KOPT-K1 (cell line): ENCODE results near the gene GNE.
"Not testable (repeated sequence)": the region's sequence is repeated elsewhere in the genome, so short reads cannot be mapped to it uniquely, and the experiment has no call there.

ENCODE experiments used
- H3K27ac ChIP-seq: fragments of 200-600 bp; sonication (generic); 2 replicates; pipeline ENCODE4 v1.5.1; 2016; ENCODE audit warnings: antibody characterized with exemption, mild to moderate bottlenecking, low read depth, low read length; ENCODE audit not compliant: poor library complexity, severe bottlenecking
- H3K36me3 ChIP-seq: fragments of 200-600 bp; sonication (generic); 2 replicates; pipeline ENCODE4 v1.5.1; 2017; ENCODE audit warnings: antibody characterized with exemption, mild to moderate bottlenecking, low read length, moderate library complexity; ENCODE audit not compliant: insufficient read depth
- H3K9me3 ChIP-seq: fragments of 200-600 bp; sonication (generic); 2 replicates; pipeline ENCODE4 v1.5.1; 2017; ENCODE audit warnings: antibody characterized with exemption, low read length, mild to moderate bottlenecking; ENCODE audit not compliant: insufficient read depth, poor library complexity, severe bottlenecking

The GNE gene

DNA sequence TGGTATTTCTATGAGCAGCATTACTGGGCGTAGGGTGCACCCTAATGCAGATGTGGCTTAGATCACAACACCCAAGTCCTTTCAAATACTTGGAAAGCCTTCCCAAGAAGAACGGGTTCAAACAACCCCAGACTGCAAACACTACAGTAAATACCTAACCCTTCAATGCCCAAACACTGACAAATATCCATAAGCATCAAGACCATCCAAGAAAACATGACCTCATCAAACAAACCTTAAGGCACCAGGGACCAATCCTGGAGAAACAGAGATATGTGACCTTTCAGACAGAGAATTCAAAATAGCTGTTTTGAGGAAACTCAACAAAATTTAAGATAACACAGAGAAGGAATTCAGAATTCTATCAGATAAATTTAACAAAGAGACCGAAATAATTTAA is 83.0 kb downstream of the GNE start:
- H3K27ac ChIP-seq, H3K9me3 ChIP-seq, H3K36me3 ChIP-seq: not testable (repeated sequence)

GRCh38 chr9:36174731-36175130 is 83.5 kb downstream of the GNE start:
- H3K36me3 ChIP-seq = no peaks in the 10 kb centered on the region
- no peak overlapping the region for H3K27ac ChIP-seq
- no peaks in the 10 kb centered on the region for H3K9me3 ChIP-seq

GRCh38 chr9:36174271-36174670 is 84.0 kb downstream of the GNE start:
- Histone ChIP-seq H3K9me3 (no peaks in the 10 kb centered on the region), H3K36me3 (no peaks in the 10 kb centered on the region), H3K27ac (no peak overlapping the region)

- Histone ChIP-seq H3K9me3 (no peaks in the 10 kb centered on the region), H3K36me3 (no peaks in the 10 kb centered on the region), H3K27ac (no peak overlapping the region)
These were observed 84.4 kb downstream of the GNE start for GRCh38 chr9:36173861-36174260.

- Histone ChIP-seq H3K9me3 (no peaks in the 10 kb centered on the region), H3K36me3 (no peaks in the 10 kb centered on the region), H3K27ac (no peak overlapping the region)
These were observed 87.7 kb downstream of the GNE start for GRCh38 chr9:36170531-36170930.

- Histone ChIP-seq H3K36me3 (no peaks in the 10 kb centered on the region), H3K27ac (no peak overlapping the region), H3K9me3 (no peaks in the 10 kb centered on the region)
These were observed 88.5 kb downstream of the GNE start for GRCh38 chr9:36169708-36170107.

DNA sequence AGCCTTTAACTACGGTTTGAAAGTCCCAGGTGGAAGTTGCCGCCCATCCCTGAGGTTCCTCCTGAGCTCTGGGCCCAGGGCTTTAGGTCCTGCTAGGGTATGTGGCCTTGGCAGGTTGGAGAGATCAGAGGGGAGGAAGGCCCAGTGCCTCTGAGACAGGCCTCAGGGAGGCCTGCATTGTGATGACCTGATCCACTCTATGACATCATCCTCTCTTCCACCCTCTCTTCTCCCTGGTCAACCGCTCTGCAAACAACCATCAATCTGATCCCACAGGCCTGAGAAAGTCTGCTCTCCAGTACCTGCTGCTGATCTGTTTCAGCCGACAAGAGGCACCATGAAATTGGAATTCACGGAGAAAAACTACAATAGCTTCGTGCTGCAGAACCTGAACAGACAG is 89.1 kb downstream of the GNE start, which contains the start of gene CCIN:
Gene CCIN, plus strand, starts transcription at position 223 of the 400 bp plus-strand sequence. Its CDS starts 115 bp downstream, at position 338.
- Histone ChIP-seq H3K27ac (no peak within 1 kb of the TSS), H3K36me3 (no peaks in the 10 kb centered on the region), H3K9me3 (no peaks in the 10 kb centered on the region)

GRCh38 chr9:36166168-36166927 is 91.9 kb downstream of the GNE start:
- H3K27ac ChIP-seq = no peak overlapping the region
- no peaks in the 10 kb centered on the region for H3K36me3 ChIP-seq
- H3K9me3 ChIP-seq = no peaks in the 10 kb centered on the region

GRCh38 chr9:36165826-36166167 is 92.5 kb downstream of the GNE start:
- H3K36me3 ChIP-seq = no peaks in the 10 kb centered on the region
- H3K27ac ChIP-seq = no peak overlapping the region

GRCh38 chr9:36164989-36165388 is 93.3 kb downstream of the GNE start:
- no peak overlapping the region for H3K27ac ChIP-seq
- no peaks in the 10 kb centered on the region for H3K36me3 ChIP-seq
- H3K9me3 ChIP-seq = no peaks in the 10 kb centered on the region

More at GRCh38 chr9:36165826-36166167, 92.5 kb downstream of the GNE start:
- H3K9me3 ChIP-seq = no peaks in the 10 kb centered on the region
